Heart left ventricle (tissue), 13 donors: Measurements from ENCODE around the gene LNX1.

ENCODE experiments used
- CTCF ChIP-seq, 12 donors: fragments of 200-600 bp; sonication (generic) in 4 of 12; IDR thresholded peaks; one replicate each; pipeline versions ENCODE4 v1.5.0 to v1.8.0; 2018 to 2022; ENCODE audit warnings: antibody characterized with exemption in 12 of 12, mild to moderate bottlenecking in 5 of 12
- POLR2A ChIP-seq, 2 donors: fragments of 450-650 bp; IDR thresholded peaks; one replicate each; pipeline ENCODE4 v1.6.1; 2017; ENCODE audit warnings: antibody characterized with exemption in 2 of 2, mild to moderate bottlenecking in 2 of 2, moderate library complexity in 2 of 2
- donor health status: ischemic (EF 13 %, LVEDD 7.1; RV severe dilation, severe dysfunction).
- donor health status: DM: no; HTN: yes; CAD: no.
- donor health status: DM: no; HTN: no; CAD: no.
- donor health status: ischemic (EF 25% LVEDD 6.9; RV normal size, moderate dysfunction).
- donor health status: ischemic (EF 25% LVEDD 5.7; RV mildly dilated, moderate dysfunction).
- donor health status: ischemic (EF 35%, LVEDD 5.7; RV mildly dilated, moderate dysfunction).
- donor health status: nonischemic (EF 11% LVEDD 7.7; RV severe dilation, severe dysfunction).
- donor health status: DM: yes; HTN: yes; CAD: no.
- donor health status: PGD.
- donor health status: ischemic (EF 29% LVEDD 5.4; RV normal size, mild dysfunction).
- donor health status: nonischemic (EF 23%, LVEDD 6.1; RV moderate dilation, normal function).

- TF ChIP-seq CTCF (IDR thresholded peaks at IDR 0.05) (no peak), POLR2A (IDR thresholded peaks at IDR 0.05) (no peak)
These were observed 71.2 kb downstream of the LNX1 start for GRCh38 chr4:53520116-53520515.
